B cell (primary cell): ENCODE data around the gene CMTM5. TPM values are rescaled to one million over a fixed set of nuclear protein-coding genes. Genes with fewer than 3 reads are reported as not detected.

Experiments
- ATAC-seq: fragments of 200-7000 bp; cut with Tn5 transposase; one replicate; pipeline ENCODE4 v1.10.0; 2021; ENCODE audit warnings: low read depth, mild to moderate bottlenecking, moderate number of reproducible peaks, moderate library complexity
- CTCF ChIA-PET: fragments of 350-600 bp; sonication (Branson Sonifier 250); formaldehyde crosslinking; loops from one replicate; lab custom pipeline; 2021; ENCODE audit warnings: antibody characterized with exemption, inconsistent platforms; lab: Charles Lee
- POLR2A ChIA-PET: fragments of 350-600 bp; sonication (Branson Sonifier 250); formaldehyde crosslinking; loops from one replicate; lab custom pipeline; 2021; ENCODE audit warnings: antibody characterized with exemption; lab: Charles Lee
- DNase-seq: peaks from one replicate; pipeline ENCODE4 v3.0.0; 2013
- H2AFZ ChIP-seq: 2 replicates; pipeline ENCODE4 v1.6.1; 2012; ENCODE audit warnings: mild to moderate bottlenecking, low read depth, low read length; ENCODE audit not compliant: insufficient read depth, poor library complexity, severe bottlenecking
- H3K27ac ChIP-seq, 2 donors: 1 replicate in 1 of 2; 2 replicates in 1 of 2; pipeline ENCODE4 v1.5.1; 2012 to 2013; ENCODE audit warnings: low read length in 2 of 2, mild to moderate bottlenecking in 2 of 2, moderate library complexity in 1 of 2
- H3K27me3 ChIP-seq, 4 experiments: fragments of 200-600 bp in 1 of 4; sonication (generic) in 1 of 4; replicated peaks in 1 of 4; 1 replicate in 2 of 4; 2 replicates in 2 of 4; pipeline versions ENCODE4 v1.6.1 to v1.7.0; 2013 to 2016; ENCODE audit warnings: low read length in 3 of 4, mild to moderate bottlenecking in 2 of 4, mixed read lengths in 1 of 4, moderate library complexity in 1 of 4; ENCODE audit not compliant: insufficient read depth in 4 of 4, control insufficient read depth in 3 of 4; ENCODE audit errors: control extremely low read depth in 1 of 4
- H3K36me3 ChIP-seq, 2 experiments: replicated peaks in 1 of 2; 1 replicate in 1 of 2; 2 replicates in 1 of 2; pipeline versions ENCODE4 v1.6.1 to v1.7.1; 2013; ENCODE audit warnings: low read length in 1 of 2; ENCODE audit not compliant: insufficient read depth in 2 of 2, control insufficient read depth in 1 of 2; ENCODE audit errors: control extremely low read depth in 1 of 2, extremely low read depth in 1 of 2
- H3K4me1 ChIP-seq, 2 donors: fragments of 200-600 bp in 1 of 2; sonication (generic) in 1 of 2; 1 replicate in 1 of 2; 2 replicates in 1 of 2; pipeline versions ENCODE4 v1.5.1 to v1.6.1; 2013 to 2017; ENCODE audit warnings: low read length in 2 of 2; ENCODE audit not compliant: control insufficient read depth in 2 of 2, insufficient read depth in 2 of 2
- H3K4me2 ChIP-seq: replicated peaks from 2 replicates; pipeline ENCODE3; 2012; ENCODE audit warnings: mild to moderate bottlenecking, low read depth, low read length; ENCODE audit not compliant: poor library complexity, severe bottlenecking
- H3K4me3 ChIP-seq, 5 experiments: fragments of 200-600 bp in 1 of 5; sonication (generic) in 1 of 5; 1 replicate in 3 of 5; 2 replicates in 2 of 5; pipeline versions ENCODE4 v1.5.1 to v1.7.0; 2011 to 2016; ENCODE audit warnings: low read length in 4 of 5, mild to moderate bottlenecking in 4 of 5, low read depth in 2 of 5, control low read depth in 1 of 5, moderate library complexity in 1 of 5; ENCODE audit not compliant: insufficient read depth in 1 of 5; ENCODE audit errors: control extremely low read depth in 1 of 5, extremely low read depth in 1 of 5
- H3K79me2 ChIP-seq: fragments of 200-600 bp; sonication (generic); one replicate; pipeline ENCODE4 v1.6.0; 2016; ENCODE audit warnings: low read length; ENCODE audit not compliant: control insufficient read depth, insufficient read depth
- H3K9ac ChIP-seq: fragments of 200-600 bp; sonication (generic); 2 replicates; pipeline ENCODE4 v1.6.1; 2017; ENCODE audit warnings: mild to moderate bottlenecking, low read length, moderate library complexity
- H3K9me3 ChIP-seq, 3 donors: one replicate each; pipeline versions ENCODE4 v1.6.1 to v1.7.1; 2013; ENCODE audit warnings: low read length in 2 of 3; ENCODE audit not compliant: control insufficient read depth in 2 of 3, insufficient read depth in 1 of 3; ENCODE audit errors: control extremely low read depth in 1 of 3
- H4K20me1 ChIP-seq: 2 replicates; pipeline ENCODE4 v1.6.0; 2012; ENCODE audit warnings: mild to moderate bottlenecking, low read length; ENCODE audit not compliant: insufficient read depth, control insufficient read depth, poor library complexity, severe bottlenecking
- H3K27ac Mint-ChIP-seq: one replicate; pipeline ENCODE4 v1.8.0; 2021; ENCODE audit warnings: mixed read lengths
- H3K27me3 Mint-ChIP-seq: one replicate; pipeline ENCODE4 v1.8.0; 2021; ENCODE audit warnings: mixed read lengths
- H3K4me1 Mint-ChIP-seq: one replicate; pipeline ENCODE4 v1.8.0; 2021; ENCODE audit warnings: mixed read lengths
- H3K4me3 Mint-ChIP-seq: one replicate; pipeline ENCODE4 v1.8.0; 2021; ENCODE audit warnings: mixed read lengths
- H3K9me3 Mint-ChIP-seq: one replicate; pipeline ENCODE4 v1.8.0; 2022; ENCODE audit warnings: mixed read lengths; ENCODE audit not compliant: insufficient read depth
- EZH2 ChIP-seq: IDR thresholded peaks from 2 replicates; pipeline ENCODE4 v1.6.1; 2012; ENCODE audit warnings: borderline replicate concordance, low read depth, mild to moderate bottlenecking, moderate library complexity, low read length; ENCODE audit not compliant: insufficient read depth, poor library complexity, severe bottlenecking
- WGBS: methylation state at CpG from one replicate; pipeline ENCODE4 v1.1.5; 2013; ENCODE audit warnings: missing lambda C conversion rate; ENCODE audit not compliant: insufficient coverage; 5-methylcytosine and 5-hydroxymethylcytosine counted together
- intact Hi-C: fragments of 100-400 bp; cut with micrococcal nuclease; formaldehyde crosslinking; loops from one replicate; pipeline ENCODE4 v1.10.0; 2022
- polyA plus RNA-seq: library from polyadenylated mRNA; depleted of rRNA; stranded (reverse); fragments of >200 nt; gene quantifications from 2 replicates; pipeline ENCODE4 v1.2.3, GENCODE V29; 2012
- total RNA-seq, 2 donors: library from RNA; stranded (reverse); fragments of 120-200 nt in 1 of 2; gene quantifications; 1 replicate in 1 of 2; 2 replicates in 1 of 2; pipeline versions ENCODE4 v1.2.3 to v1.2.4, GENCODE V29; 2013 to 2022
- TF ChIP-seq, protein P1 (sequence below): fragments of 200-600 bp; IDR thresholded peaks from one replicate; pipeline ENCODE4 v1.8.0; 2022; ENCODE audit warnings: antibody characterized with exemption, mild to moderate bottlenecking

Gene CMTM5
- total and polyA plus RNA-seq, 2 donors (not counting 1 experiment from before 2014, with no cell fraction given), result 0.18 TPM; not detected in 1

DNA sequence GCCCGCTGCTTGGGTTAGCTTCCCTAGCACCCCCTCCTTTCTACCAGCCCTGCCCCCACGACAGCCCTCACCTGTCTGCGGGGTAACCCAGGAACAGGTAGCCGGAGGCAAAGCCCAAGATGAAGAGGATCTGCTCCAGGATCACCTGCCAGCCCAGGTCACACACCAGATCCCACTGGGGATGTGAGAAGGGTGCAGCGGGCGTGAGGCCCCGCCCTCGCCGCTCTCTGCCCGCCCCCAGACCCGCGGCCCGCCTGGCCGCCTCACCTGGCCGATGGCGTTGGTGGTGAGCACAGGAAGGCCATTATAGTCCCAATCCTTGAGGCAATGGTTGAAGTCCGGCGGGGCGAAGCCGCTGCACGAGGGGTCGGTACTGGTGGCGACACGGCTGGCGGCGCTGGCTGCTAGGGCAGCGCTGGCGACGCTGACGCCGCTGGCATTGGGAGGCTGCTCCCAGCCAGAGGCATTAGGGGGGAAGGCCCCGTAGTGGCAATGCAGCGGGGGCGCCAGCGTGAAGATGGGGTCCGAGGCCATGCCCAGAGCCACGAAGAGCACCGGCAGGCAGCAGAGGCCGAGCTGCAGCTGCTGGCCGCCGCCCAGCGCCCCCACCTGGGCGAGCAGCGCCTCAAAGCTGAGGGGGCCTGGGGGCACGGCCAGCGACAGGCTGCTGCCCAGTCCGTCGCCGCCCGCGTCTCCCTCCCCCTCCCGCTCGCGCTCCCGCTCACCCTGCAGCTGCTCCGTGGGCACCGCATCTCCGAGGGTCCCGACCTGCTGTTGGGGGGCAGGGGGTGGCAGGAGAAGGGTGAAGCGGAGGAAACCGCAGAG lies 25.0 kb upstream of the CMTM5 start:
- intact Hi-C loops, result no loop called here
- ATAC-seq (no peak), DNase-seq (peak; percentile 18)
- Histone ChIP-seq H3K9ac (peak overlapping the region; percentile 55), H3K4me3 (peak overlapping the region in 4 of 5 experiments; percentile 15 to 52 (median 44)), H3K27ac (no peak overlapping the region), H3K27me3 (peaks cover 0 to 57% (median 28%) of the 10 kb centered on the region in 4 experiments), H4K20me1 (no peaks in the 10 kb centered on the region), H3K4me2 (peak overlapping the region; percentile 90), H3K36me3 (no peaks in the 10 kb centered on the region), H3K9me3 (peaks cover 0 to 4% (median 3%) of the 10 kb centered on the region in 3 donors), H2AFZ (peak overlapping the region; percentile 78), H3K79me2 (no peaks in the 10 kb centered on the region), H3K4me1 (peaks cover 11 to 15% of the 10 kb centered on the region in 2 donors)
- H3K27me3 Mint-ChIP-seq, result peaks cover 56% of the 10 kb centered on the region
- CTCF ChIA-PET, result no interaction called here
- H3K4me3 Mint-ChIP-seq, result peak overlapping the region; percentile 85
- H3K4me1 Mint-ChIP-seq, result peaks cover 14% of the 10 kb centered on the region
- POLR2A ChIA-PET, result no interaction called here
- WGBS, result 19% methylated on average over 53 of the region's 61 CpGs
- H3K27ac Mint-ChIP-seq, result no peak overlapping the region
- no peaks in the 10 kb centered on the region for H3K9me3 Mint-ChIP-seq
- TF ChIP-seq, protein P1, sequence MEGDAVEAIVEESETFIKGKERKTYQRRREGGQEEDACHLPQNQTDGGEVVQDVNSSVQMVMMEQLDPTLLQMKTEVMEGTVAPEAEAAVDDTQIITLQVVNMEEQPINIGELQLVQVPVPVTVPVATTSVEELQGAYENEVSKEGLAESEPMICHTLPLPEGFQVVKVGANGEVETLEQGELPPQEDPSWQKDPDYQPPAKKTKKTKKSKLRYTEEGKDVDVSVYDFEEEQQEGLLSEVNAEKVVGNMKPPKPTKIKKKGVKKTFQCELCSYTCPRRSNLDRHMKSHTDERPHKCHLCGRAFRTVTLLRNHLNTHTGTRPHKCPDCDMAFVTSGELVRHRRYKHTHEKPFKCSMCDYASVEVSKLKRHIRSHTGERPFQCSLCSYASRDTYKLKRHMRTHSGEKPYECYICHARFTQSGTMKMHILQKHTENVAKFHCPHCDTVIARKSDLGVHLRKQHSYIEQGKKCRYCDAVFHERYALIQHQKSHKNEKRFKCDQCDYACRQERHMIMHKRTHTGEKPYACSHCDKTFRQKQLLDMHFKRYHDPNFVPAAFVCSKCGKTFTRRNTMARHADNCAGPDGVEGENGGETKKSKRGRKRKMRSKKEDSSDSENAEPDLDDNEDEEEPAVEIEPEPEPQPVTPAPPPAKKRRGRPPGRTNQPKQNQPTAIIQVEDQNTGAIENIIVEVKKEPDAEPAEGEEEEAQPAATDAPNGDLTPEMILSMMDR, result no peak
- TF ChIP-seq EZH2, result no peak
